Transverse colon (tissue), 4 donors: ENCODE data around the gene CAMK1G. TPM values are rescaled to one million over a fixed set of nuclear protein-coding genes. Genes with fewer than 3 reads are reported as not detected.

Source experiments
- DNase-seq: peaks from one replicate; pipeline ENCODE4 v3.0.0-alpha.2; 2019
- H3K27ac ChIP-seq, 4 donors: fragments of 200-600 bp; sonication (generic); 2 replicates each; pipeline ENCODE4 v1.5.1; 2016 to 2018; ENCODE audit warnings: inconsistent platforms in 4 of 4
- H3K27me3 ChIP-seq: fragments of 200-600 bp; sonication (generic); 2 replicates; pipeline ENCODE4 v1.5.1; 2017; ENCODE audit warnings: inconsistent platforms
- H3K36me3 ChIP-seq, 4 donors: fragments of 200-600 bp; sonication (generic); 2 replicates each; pipeline ENCODE4 v1.5.1; 2017 to 2019; ENCODE audit warnings: inconsistent platforms in 4 of 4
- H3K4me1 ChIP-seq, 4 donors: fragments of 200-600 bp; sonication (generic); 2 replicates each; pipeline ENCODE4 v1.5.1; 2017 to 2020; ENCODE audit warnings: inconsistent platforms in 4 of 4
- H3K4me3 ChIP-seq, 4 donors: fragments of 200-600 bp; sonication (generic); 1 replicate in 1 of 4; 2 replicates in 3 of 4; pipeline versions ENCODE4 v1.5.1 to v1.6.1; 2017 to 2019; ENCODE audit warnings: inconsistent platforms in 4 of 4
- H3K9me3 ChIP-seq, 2 donors: fragments of 200-600 bp; sonication (generic); 2 replicates each; pipeline ENCODE4 v1.5.1; 2017 to 2019; ENCODE audit warnings: inconsistent platforms in 2 of 2
- EP300 ChIP-seq: sonication (generic); formaldehyde crosslinking; IDR thresholded peaks from one replicate; pipeline ENCODE4 v1.6.1; 2017; ENCODE audit warnings: antibody characterized with exemption, low read depth
- POLR2A ChIP-seq: fragments of 450-650 bp; IDR thresholded peaks from one replicate; pipeline ENCODE4 v1.6.1; 2016; ENCODE audit warnings: antibody characterized with exemption, mild to moderate bottlenecking, moderate library complexity
- POLR2AphosphoS5 ChIP-seq, 3 donors: sonication (generic); formaldehyde crosslinking; IDR thresholded peaks; one replicate each; pipeline ENCODE4 v1.6.1; 2016; ENCODE audit warnings: antibody characterized with exemption in 3 of 3
- WGBS, 2 donors: methylation state at CpG; one replicate each; pipeline ENCODE4 v1.1.5; 2018; ENCODE audit warnings: low coverage in 1 of 2; 5-methylcytosine and 5-hydroxymethylcytosine counted together
- in situ Hi-C, 4 donors: fragments of 200-750 bp; cut with MboI; loops; one replicate each; pipeline versions ENCODE4 v1.15.0 to v1.15.1; 2017; ENCODE audit warnings: low sequenced_read_pairs in 3 of 4, low pct_ligation_motif_present in 1 of 4, low pct_unique_long_range_greater_than_20kb in 1 of 4
- intact Hi-C: fragments of 100-400 bp; cut with DNase I; formaldehyde crosslinking; loops from one replicate; pipeline ENCODE4 v1.15.1; 2023; ENCODE audit warnings: low total_unique reads
- total RNA-seq, 4 donors: library from RNA; depleted of rRNA; stranded (reverse); fragments of >200 nt; gene quantifications; one replicate each; pipeline ENCODE4 v1.1.0, GENCODE V29; 2016
- TF ChIP-seq, protein P1 (sequence below), 5 experiments: fragments of 200-600 bp in 3 of 5; fragments of 450-650 bp in 2 of 5; sonication (generic) in 3 of 5; IDR thresholded peaks; 1 replicate in 2 of 5; 2 replicates in 3 of 5; pipeline ENCODE4 v1.5.1; 2016 to 2017; ENCODE audit warnings: antibody characterized with exemption in 5 of 5, inconsistent platforms in 3 of 5, mild to moderate bottlenecking in 2 of 5, moderate library complexity in 1 of 5

CAMK1G gene
- total RNA-seq, 4 donors from 2014 or later: not detected

DNA sequence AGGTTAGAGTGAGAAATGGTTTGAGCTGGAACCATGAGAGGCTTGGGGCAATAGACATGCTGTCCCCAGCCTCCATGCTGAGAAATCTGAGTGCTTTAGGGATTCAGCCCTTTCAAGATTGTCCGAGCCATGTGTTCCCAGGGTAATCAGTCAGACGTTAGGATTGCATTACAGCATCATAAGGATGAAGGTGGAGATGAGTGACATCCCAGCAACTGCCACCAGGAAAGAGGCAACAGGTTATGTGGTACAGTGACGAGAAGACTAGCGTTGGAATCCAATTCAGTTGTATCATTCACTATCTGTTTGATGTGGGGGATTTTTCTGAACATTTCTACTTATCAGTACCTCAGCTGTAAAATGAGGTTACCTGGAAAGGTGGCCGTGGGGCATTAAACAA is 1.7 kb downstream of the CAMK1G start:
- Histone ChIP-seq H3K4me1 (peaks cover 0 to 8% (median 6%) of the 10 kb centered on the region in 4 donors), H3K27ac (no peak overlapping the region), H3K4me3 (no peak overlapping the region), H3K9me3 (no peaks in the 10 kb centered on the region), H3K27me3 (peaks cover 62% of the 10 kb centered on the region), H3K36me3 (no peaks in the 10 kb centered on the region)
- intact Hi-C loops (no loop called here), in situ Hi-C loops (no loop called here)
- DNase-seq: no peak
- whole genome bisulfite sequencing, 2 donors: 33 to 34% methylated on average over 4 to 5 of the region's 5 CpGs
- TF ChIP-seq POLR2A (no peak), POLR2AphosphoS5 (IDR thresholded peaks at IDR 0.05) (no peak), EP300 (no peak)
- TF ChIP-seq, protein P1, sequence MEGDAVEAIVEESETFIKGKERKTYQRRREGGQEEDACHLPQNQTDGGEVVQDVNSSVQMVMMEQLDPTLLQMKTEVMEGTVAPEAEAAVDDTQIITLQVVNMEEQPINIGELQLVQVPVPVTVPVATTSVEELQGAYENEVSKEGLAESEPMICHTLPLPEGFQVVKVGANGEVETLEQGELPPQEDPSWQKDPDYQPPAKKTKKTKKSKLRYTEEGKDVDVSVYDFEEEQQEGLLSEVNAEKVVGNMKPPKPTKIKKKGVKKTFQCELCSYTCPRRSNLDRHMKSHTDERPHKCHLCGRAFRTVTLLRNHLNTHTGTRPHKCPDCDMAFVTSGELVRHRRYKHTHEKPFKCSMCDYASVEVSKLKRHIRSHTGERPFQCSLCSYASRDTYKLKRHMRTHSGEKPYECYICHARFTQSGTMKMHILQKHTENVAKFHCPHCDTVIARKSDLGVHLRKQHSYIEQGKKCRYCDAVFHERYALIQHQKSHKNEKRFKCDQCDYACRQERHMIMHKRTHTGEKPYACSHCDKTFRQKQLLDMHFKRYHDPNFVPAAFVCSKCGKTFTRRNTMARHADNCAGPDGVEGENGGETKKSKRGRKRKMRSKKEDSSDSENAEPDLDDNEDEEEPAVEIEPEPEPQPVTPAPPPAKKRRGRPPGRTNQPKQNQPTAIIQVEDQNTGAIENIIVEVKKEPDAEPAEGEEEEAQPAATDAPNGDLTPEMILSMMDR (IDR thresholded peaks at IDR 0.05): peak in 1 of 5 experiments; percentile 15

DNA sequence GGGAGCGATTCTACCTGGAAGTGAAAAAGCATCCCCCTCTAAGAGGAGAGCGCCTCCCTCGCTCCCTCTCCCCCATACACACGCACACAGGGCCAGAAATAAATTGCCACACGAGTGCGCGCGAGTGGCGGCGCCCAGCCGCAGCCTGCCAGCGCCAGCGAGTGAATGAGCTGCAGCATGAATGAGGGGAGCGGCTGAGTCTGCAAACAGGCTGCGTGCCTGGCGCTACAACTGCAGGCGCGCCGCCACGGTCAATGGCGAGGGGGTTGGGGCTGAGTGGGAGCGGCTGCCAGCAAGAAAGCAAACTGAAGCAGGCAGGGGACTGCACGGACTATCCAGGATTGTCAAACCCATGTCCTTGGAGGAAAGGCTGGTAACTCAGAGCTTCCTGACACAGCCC is 2.2 kb downstream of the CAMK1G start:
- 22 to 50% methylated on average over 1 to 22 of the region's 23 CpGs for WGBS, 2 donors
- TF ChIP-seq EP300: no peak
- TF ChIP-seq, protein P1 (IDR thresholded peaks at IDR 0.05): no peak
- TF ChIP-seq POLR2A: no peak
- no peak for TF ChIP-seq POLR2AphosphoS5 (IDR thresholded peaks at IDR 0.05)
- Histone ChIP-seq H3K4me3 (peak overlapping the region in 1 of 4 donors; percentile 3), H3K9me3 (no peaks in the 10 kb centered on the region), H3K27me3 (peaks cover 58% of the 10 kb centered on the region), H3K4me1 (peaks cover 0 to 8% (median 6%) of the 10 kb centered on the region in 4 donors), H3K27ac (no peak overlapping the region), H3K36me3 (no peaks in the 10 kb centered on the region)
- intact Hi-C loops: no loop called here
- in situ Hi-C loops: no loop called here
- peak; percentile 45 for DNase-seq

GRCh38 chr1:209586221-209586740 is 2.8 kb downstream of the CAMK1G start:
- intact Hi-C loops (no loop called here), in situ Hi-C loops (no loop called here)
- H3K36me3 ChIP-seq: no peaks in the 10 kb centered on the region
- peaks cover 0 to 8% (median 6%) of the 10 kb centered on the region in 4 donors for H3K4me1 ChIP-seq
- no peak overlapping the region for H3K4me3 ChIP-seq
- TF ChIP-seq, protein P1 (IDR thresholded peaks at IDR 0.05): no peak
- TF ChIP-seq POLR2AphosphoS5 (IDR thresholded peaks at IDR 0.05): no peak
- no peak for TF ChIP-seq POLR2A
- TF ChIP-seq EP300: no peak
- WGBS, 2 donors: 53 to 61% methylated on average over 2 to 4 of the region's 4 CpGs
- DNase-seq: no peak
- no peaks in the 10 kb centered on the region for H3K9me3 ChIP-seq
- no peak overlapping the region for H3K27ac ChIP-seq
- peaks cover 53% of the 10 kb centered on the region for H3K27me3 ChIP-seq

- Histone ChIP-seq H3K36me3 (no peaks in the 10 kb centered on the region), H3K27me3 (peaks cover 38% of the 10 kb centered on the region), H3K4me1 (peaks cover 0 to 8% (median 6%) of the 10 kb centered on the region in 4 donors), H3K27ac (no peak overlapping the region), H3K9me3 (no peaks in the 10 kb centered on the region), H3K4me3 (no peak overlapping the region)
- in situ Hi-C loops: no loop called here
- no peak for DNase-seq
- intact Hi-C loops: no loop called here
- WGBS, 2 donors: 87 to 96% methylated on average over 2 to 3 of the region's 3 CpGs
- TF ChIP-seq POLR2AphosphoS5 (IDR thresholded peaks at IDR 0.05) (no peak), POLR2A (no peak), EP300 (no peak)
- TF ChIP-seq, protein P1 (IDR thresholded peaks at IDR 0.05): no peak
These were observed 4.3 kb downstream of the CAMK1G start for GRCh38 chr1:209587789-209588188.
